Astrocyte (in vitro differentiated cells and primary cell): ENCODE data around the gene EGFL8. TPM values are rescaled to one million over a fixed set of nuclear protein-coding genes. Genes with fewer than 3 reads are reported as not detected.

Experiments
- DNase-seq: peaks from one replicate; pipeline ENCODE4 v3.0.0-alpha.2; 2010; ENCODE audit warnings: low read depth
- FAIRE-seq: peaks from 2 replicates; lab custom pipeline; 2011; peaks lifted over from hg19 to GRCh38; lab: Jason Lieb, UNC
- H2AFZ ChIP-seq: 2 replicates; pipeline ENCODE4 v1.6.0; 2012; ENCODE audit warnings: low read depth, low read length, inconsistent platforms
- H3K27ac ChIP-seq: 2 replicates; pipeline ENCODE4 v1.5.1; 2011; ENCODE audit warnings: low read depth, low read length, inconsistent platforms
- H3K27me3 ChIP-seq: 2 replicates; pipeline ENCODE4 v1.6.0; 2011; ENCODE audit warnings: low read length, inconsistent platforms; ENCODE audit not compliant: insufficient read depth
- H3K36me3 ChIP-seq: 2 replicates; pipeline ENCODE4 v1.5.1; 2011; ENCODE audit warnings: low read length, inconsistent platforms; ENCODE audit not compliant: insufficient read depth
- H3K4me1 ChIP-seq: 2 replicates; pipeline ENCODE4 v1.5.1; 2011; ENCODE audit warnings: low read length, inconsistent platforms; ENCODE audit not compliant: insufficient read depth
- H3K4me2 ChIP-seq: 2 replicates; pipeline ENCODE4 v1.6.0; 2012; ENCODE audit warnings: low read length, inconsistent platforms
- H3K4me3 ChIP-seq: 2 replicates; pipeline ENCODE4 v1.5.1; 2011; ENCODE audit warnings: low read depth, mild to moderate bottlenecking, low read length, inconsistent platforms; ENCODE audit not compliant: insufficient read depth
- H3K79me2 ChIP-seq: 2 replicates; pipeline ENCODE4 v1.6.0; 2012; ENCODE audit warnings: mild to moderate bottlenecking, low read length, inconsistent platforms; ENCODE audit not compliant: insufficient read depth
- H3K9ac ChIP-seq: 2 replicates; pipeline ENCODE4 v1.6.0; 2012; ENCODE audit warnings: mild to moderate bottlenecking, low read length, inconsistent platforms
- H3K9me3 ChIP-seq: 2 replicates; pipeline ENCODE4 v1.5.1; 2012; ENCODE audit warnings: low read depth, mild to moderate bottlenecking, low read length, inconsistent platforms; ENCODE audit not compliant: insufficient read depth
- H4K20me1 ChIP-seq: 2 replicates; pipeline ENCODE4 v1.6.0; 2012; ENCODE audit warnings: low read length, inconsistent platforms; ENCODE audit not compliant: insufficient read depth
- H3K27ac Mint-ChIP-seq: one replicate; pipeline ENCODE4 v1.8.0; 2021; ENCODE audit warnings: mild to moderate bottlenecking, mixed read lengths; ENCODE audit not compliant: unreplicated experiment
- H3K27me3 Mint-ChIP-seq: one replicate; pipeline ENCODE4 v1.8.0; 2021; ENCODE audit warnings: low read depth, mixed read lengths; ENCODE audit not compliant: unreplicated experiment
- H3K36me3 Mint-ChIP-seq: one replicate; pipeline ENCODE4 v1.8.0; 2021; ENCODE audit warnings: low read depth, mixed read lengths; ENCODE audit not compliant: unreplicated experiment
- H3K4me1 Mint-ChIP-seq: one replicate; pipeline ENCODE4 v1.8.0; 2021; ENCODE audit warnings: low read depth, mixed read lengths; ENCODE audit not compliant: unreplicated experiment
- H3K4me3 Mint-ChIP-seq: one replicate; pipeline ENCODE4 v1.8.0; 2021; ENCODE audit warnings: mild to moderate bottlenecking, moderate library complexity, mixed read lengths; ENCODE audit not compliant: unreplicated experiment
- H3K9me3 Mint-ChIP-seq: one replicate; pipeline ENCODE4 v1.8.0; 2021; ENCODE audit warnings: mild to moderate bottlenecking, mixed read lengths; ENCODE audit not compliant: unreplicated experiment
- EZH2 ChIP-seq: IDR thresholded peaks from 2 replicates; pipeline ENCODE4 v1.6.1; 2012; ENCODE audit warnings: mild to moderate bottlenecking, low read length, inconsistent platforms; ENCODE audit not compliant: insufficient read depth
- total RNA-seq: library from RNA; stranded (reverse); gene quantifications from 2 replicates; pipeline ENCODE4 v1.2.1, GENCODE V29; 2021
- TF ChIP-seq, protein P1 (sequence below): IDR thresholded peaks from 2 replicates; pipeline ENCODE4 v1.5.1; 2011; ENCODE audit warnings: low read depth, mild to moderate bottlenecking, inconsistent platforms, low read length, moderate library complexity; ENCODE audit not compliant: insufficient read depth

The EGFL8 gene
- total RNA-seq, 1 donor from 2014 or later: 13.3 TPM

DNA sequence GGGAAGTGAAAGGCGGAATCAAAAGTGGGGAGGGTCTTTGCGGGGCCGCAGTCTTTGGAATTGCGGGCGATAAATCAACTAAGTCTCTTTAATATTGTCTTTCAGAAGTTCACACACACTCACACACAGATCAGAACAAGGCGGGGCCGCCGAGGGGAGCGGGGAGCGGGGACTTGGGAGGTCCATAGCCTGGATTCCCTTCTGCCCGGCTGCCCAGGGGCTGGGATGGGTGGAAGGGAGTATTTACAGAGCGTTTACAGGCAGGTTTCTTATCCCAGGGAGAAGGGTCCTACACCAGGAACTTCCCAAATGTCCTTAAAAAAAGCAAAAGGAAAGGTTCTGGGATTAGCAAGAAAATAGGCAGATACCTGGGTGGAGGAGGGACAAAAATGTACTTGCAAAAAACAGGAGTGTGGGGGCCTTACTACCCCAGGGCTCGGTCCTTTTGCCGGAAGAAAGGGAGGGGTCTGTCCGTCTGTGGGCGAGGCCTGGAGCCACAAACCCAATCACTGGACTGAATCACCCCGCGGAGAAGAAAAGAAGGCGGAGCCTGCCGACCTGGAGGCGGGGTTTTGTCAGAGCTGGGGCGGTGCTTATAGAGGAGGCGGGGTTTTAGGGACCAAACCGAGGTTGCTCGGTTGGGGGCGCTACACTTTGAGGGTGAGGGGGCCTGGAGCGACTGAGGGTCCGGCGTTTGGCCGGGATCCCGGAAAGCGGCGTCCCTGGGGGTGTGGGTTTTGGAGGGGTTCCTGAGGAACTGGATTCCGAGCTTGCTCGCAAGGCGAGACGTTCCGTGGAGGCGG is 15.9 kb upstream of the EGFL8 start:
- Histone ChIP-seq H3K4me1 (peaks cover 16% of the 10 kb centered on the region), H3K36me3 (no peaks in the 10 kb centered on the region), H3K27me3 (peaks cover 37% of the 10 kb centered on the region), H3K9me3 (no peaks in the 10 kb centered on the region), H3K4me2 (peak overlapping the region; percentile 66), H3K4me3 (peak overlapping the region; percentile 35), H2AFZ (peak overlapping the region; percentile 61), H3K9ac (no peak overlapping the region), H3K79me2 (no peaks in the 10 kb centered on the region), H3K27ac (no peak overlapping the region), H4K20me1 (no peaks in the 10 kb centered on the region)
- H3K36me3 Mint-ChIP-seq: peaks cover 6% of the 10 kb centered on the region
- H3K9me3 Mint-ChIP-seq: peaks cover 9% of the 10 kb centered on the region
- peak; percentile 27 for TF ChIP-seq EZH2
- TF ChIP-seq, protein P1, sequence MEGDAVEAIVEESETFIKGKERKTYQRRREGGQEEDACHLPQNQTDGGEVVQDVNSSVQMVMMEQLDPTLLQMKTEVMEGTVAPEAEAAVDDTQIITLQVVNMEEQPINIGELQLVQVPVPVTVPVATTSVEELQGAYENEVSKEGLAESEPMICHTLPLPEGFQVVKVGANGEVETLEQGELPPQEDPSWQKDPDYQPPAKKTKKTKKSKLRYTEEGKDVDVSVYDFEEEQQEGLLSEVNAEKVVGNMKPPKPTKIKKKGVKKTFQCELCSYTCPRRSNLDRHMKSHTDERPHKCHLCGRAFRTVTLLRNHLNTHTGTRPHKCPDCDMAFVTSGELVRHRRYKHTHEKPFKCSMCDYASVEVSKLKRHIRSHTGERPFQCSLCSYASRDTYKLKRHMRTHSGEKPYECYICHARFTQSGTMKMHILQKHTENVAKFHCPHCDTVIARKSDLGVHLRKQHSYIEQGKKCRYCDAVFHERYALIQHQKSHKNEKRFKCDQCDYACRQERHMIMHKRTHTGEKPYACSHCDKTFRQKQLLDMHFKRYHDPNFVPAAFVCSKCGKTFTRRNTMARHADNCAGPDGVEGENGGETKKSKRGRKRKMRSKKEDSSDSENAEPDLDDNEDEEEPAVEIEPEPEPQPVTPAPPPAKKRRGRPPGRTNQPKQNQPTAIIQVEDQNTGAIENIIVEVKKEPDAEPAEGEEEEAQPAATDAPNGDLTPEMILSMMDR: no peak
- H3K27ac Mint-ChIP-seq: no peak overlapping the region
- H3K4me1 Mint-ChIP-seq: peaks cover 22% of the 10 kb centered on the region
- FAIRE-seq (no peak), DNase-seq (peak; percentile 6)
- H3K27me3 Mint-ChIP-seq: peaks cover 33% of the 10 kb centered on the region
- peak overlapping the region; percentile 71 for H3K4me3 Mint-ChIP-seq

DNA sequence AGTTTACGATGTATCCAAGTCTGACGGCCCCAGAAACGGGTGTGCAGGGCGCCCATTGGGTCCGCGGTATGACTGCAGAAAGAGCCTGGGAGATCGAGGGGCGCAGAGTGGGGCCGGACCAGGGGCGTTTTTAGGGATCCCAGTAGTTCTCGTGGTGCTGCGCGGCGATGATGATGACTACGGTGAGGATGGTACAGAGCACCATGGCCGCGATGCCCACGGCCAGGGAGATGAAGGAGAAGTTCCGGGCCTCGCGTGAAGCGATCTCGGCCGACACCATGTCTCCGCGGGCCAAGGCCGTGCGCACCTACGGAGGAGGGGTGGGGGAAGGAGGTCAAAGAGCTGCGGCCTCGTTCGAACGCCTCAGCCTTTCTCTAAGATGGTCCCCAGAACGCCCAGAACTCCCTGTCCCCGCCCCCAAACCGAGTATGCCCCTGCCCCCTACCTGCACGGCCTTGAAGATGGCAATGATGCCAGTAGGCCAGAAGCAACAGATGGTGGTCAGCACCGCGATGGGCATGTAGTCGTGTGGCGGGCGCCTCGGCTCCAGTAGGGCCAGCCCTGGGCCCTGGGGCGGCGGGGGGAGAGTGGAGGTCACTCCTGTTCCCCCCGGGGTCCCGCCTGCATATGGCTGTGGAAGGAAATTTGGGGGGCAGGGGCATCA is 15.2 kb upstream of the EGFL8 start:
- Mint-ChIP-seq H3K36me3 (peaks cover 6% of the 10 kb centered on the region), H3K4me3 (no peak overlapping the region), H3K27ac (no peak overlapping the region), H3K9me3 (peaks cover 9% of the 10 kb centered on the region), H3K27me3 (peaks cover 33% of the 10 kb centered on the region), H3K4me1 (peaks cover 22% of the 10 kb centered on the region)
- Histone ChIP-seq H2AFZ (peak overlapping the region; percentile 61), H3K9ac (no peak overlapping the region), H3K9me3 (no peaks in the 10 kb centered on the region), H4K20me1 (no peaks in the 10 kb centered on the region), H3K4me2 (peak overlapping the region; percentile 66), H3K79me2 (peaks cover under 1% of the 10 kb centered on the region), H3K4me3 (peak overlapping the region; percentile 35), H3K36me3 (no peaks in the 10 kb centered on the region), H3K27ac (no peak overlapping the region), H3K27me3 (peaks cover 37% of the 10 kb centered on the region), H3K4me1 (peaks cover 16% of the 10 kb centered on the region)
- TF ChIP-seq, protein P1: no peak
- TF ChIP-seq EZH2: peak; percentile 1
- FAIRE-seq: no peak
- DNase-seq: no peak
